Hematopoietic multipotent progenitor cell treated with erythropoietin and hydrocortisone succinate and interleukin-3 and kit ligand, for 15 days (in vitro differentiated cells): Measurements from ENCODE around the gene CDC42SE2.

Experiments used
- DNase-seq: peaks from one replicate; pipeline ENCODE4 v3.0.0-alpha.2; 2015; ENCODE audit warnings: low spot score

CDC42SE2 gene

DNA sequence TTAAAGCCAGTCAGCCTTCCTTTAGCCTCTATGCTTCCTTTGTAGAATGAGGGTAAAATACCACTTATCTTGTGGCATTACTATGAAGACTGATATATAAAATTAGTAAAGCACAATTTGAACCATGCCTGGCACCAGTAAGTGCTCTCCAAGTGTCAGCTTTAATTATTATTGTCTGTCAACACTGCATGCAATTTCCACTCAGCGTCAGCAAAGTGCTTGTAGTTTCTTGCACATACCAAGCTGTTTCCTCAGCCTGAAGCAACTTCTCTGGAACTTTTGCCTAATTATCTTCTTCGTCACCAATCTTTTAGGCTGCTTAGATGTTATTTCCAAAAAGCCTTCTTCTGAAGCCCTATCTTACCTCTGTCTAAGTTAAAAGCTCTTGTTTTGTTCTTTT lies 177.3 kb downstream of the CDC42SE2 start:
- no peak for DNase-seq
